Ovary (tissue), 9 donors: Measurements from ENCODE around the gene RPTOR. TPM values are rescaled to one million over a fixed set of nuclear protein-coding genes. Genes with fewer than 3 reads are reported as not detected.

Experiments
- DNase-seq, 5 donors: peaks; one replicate each; pipeline ENCODE4 v3.0.0-alpha.2; 2019 to 2020
- H3K27ac ChIP-seq, 2 donors: fragments of 200-600 bp; one replicate each; pipeline versions ENCODE4 v1.5.1 to v1.8.0; 2019 to 2022
- H3K27me3 ChIP-seq: fragments of 200-600 bp; one replicate; pipeline ENCODE4 v1.8.0; 2022
- H3K36me3 ChIP-seq: fragments of 200-600 bp; sonication (generic); one replicate; pipeline ENCODE4 v1.5.1; 2019
- H3K4me1 ChIP-seq: one replicate; pipeline ENCODE4 v1.8.1; 2013; ENCODE audit warnings: mild to moderate bottlenecking, moderate library complexity; ENCODE audit not compliant: insufficient read depth
- H3K4me3 ChIP-seq: fragments of 200-600 bp; sonication (generic); one replicate; pipeline ENCODE4 v1.5.1; 2017
- H3K9me3 ChIP-seq, 2 donors: fragments of 200-600 bp in 1 of 2; sonication (generic) in 1 of 2; one replicate each; pipeline versions ENCODE4 v1.5.1 to v1.8.1; 2013 to 2019; ENCODE audit warnings: mild to moderate bottlenecking in 1 of 2, moderate library complexity in 1 of 2
- CTCF ChIP-seq, 3 donors: fragments of 450-650 bp in 2 of 3; fragments of 200-600 bp in 1 of 3; IDR thresholded peaks; one replicate each; pipeline versions ENCODE4 v1.5.1 to v1.8.0; 2016 to 2022; ENCODE audit warnings: antibody characterized with exemption in 3 of 3, mild to moderate bottlenecking in 1 of 3
- EP300 ChIP-seq: sonication (generic); formaldehyde crosslinking; IDR thresholded peaks from one replicate; pipeline ENCODE4 v1.6.1; 2017; ENCODE audit warnings: antibody characterized with exemption
- POLR2A ChIP-seq: fragments of 450-650 bp; IDR thresholded peaks from one replicate; pipeline ENCODE4 v1.6.1; 2017; ENCODE audit warnings: antibody characterized with exemption, mild to moderate bottlenecking, moderate library complexity
- WGBS, 3 donors: extraction: QIAGEN DNeasy Blood & Tissue Kit in 1 of 3; methylation state at CpG; one replicate each; pipeline versions ENCODE4 v1.1.5 to v1.1.7; 2013 to 2017; 5-methylcytosine and 5-hydroxymethylcytosine counted together
- intact Hi-C, 4 donors: fragments of 100-400 bp; cut with DNase I; formaldehyde crosslinking; loops; one replicate each; pipeline versions ENCODE4 v1.11.0 to v1.15.1; 2022 to 2023
- polyA plus RNA-seq, 2 donors: library from polyadenylated mRNA; stranded (reverse); fragments of 200-250 nt in 1 of 2; fragments of 350-450 nt in 1 of 2; fragmentation: Illumina TruSeq in 1 of 2; extraction: RNeasy Lipid Tissue Mini Kit (QIAGEN cat#74804) in 1 of 2; gene quantifications; one replicate each; pipeline ENCODE4 v1.2.3, GENCODE V29; 2013 to 2014
- total RNA-seq, 7 donors: library from RNA; depleted of rRNA in 2 of 7; stranded (reverse); fragments of >200 nt in 2 of 7; fragmentation: NEBNext Ultra II Directional in 3 of 7; extraction: Animal tissue kit (Norgen Biotek cat#: 25700) in 3 of 7; gene quantifications; one replicate each; pipeline versions ENCODE4 v1.1.0 to v1.2.4, GENCODE V29; 2016 to 2023
- donor health status: DM: no; HTN: no; CAD: no; lungs with moderate emphysema.
- donor health status: DM: no; HTN: no; CAD: no.
- donor health status: Bipolar disorder and iron deficiency.
- donor health status: DM: yes; HTN: yes; CAD: no.
- donor health status: DM: no; HTN: no; CAD: no.
- donor health status: DM: yes; HTN: yes; CAD: no.

Gene RPTOR
- total and polyA plus RNA-seq, 9 donors, result 11.1 to 41.9 (median 27.9) TPM

DNA sequence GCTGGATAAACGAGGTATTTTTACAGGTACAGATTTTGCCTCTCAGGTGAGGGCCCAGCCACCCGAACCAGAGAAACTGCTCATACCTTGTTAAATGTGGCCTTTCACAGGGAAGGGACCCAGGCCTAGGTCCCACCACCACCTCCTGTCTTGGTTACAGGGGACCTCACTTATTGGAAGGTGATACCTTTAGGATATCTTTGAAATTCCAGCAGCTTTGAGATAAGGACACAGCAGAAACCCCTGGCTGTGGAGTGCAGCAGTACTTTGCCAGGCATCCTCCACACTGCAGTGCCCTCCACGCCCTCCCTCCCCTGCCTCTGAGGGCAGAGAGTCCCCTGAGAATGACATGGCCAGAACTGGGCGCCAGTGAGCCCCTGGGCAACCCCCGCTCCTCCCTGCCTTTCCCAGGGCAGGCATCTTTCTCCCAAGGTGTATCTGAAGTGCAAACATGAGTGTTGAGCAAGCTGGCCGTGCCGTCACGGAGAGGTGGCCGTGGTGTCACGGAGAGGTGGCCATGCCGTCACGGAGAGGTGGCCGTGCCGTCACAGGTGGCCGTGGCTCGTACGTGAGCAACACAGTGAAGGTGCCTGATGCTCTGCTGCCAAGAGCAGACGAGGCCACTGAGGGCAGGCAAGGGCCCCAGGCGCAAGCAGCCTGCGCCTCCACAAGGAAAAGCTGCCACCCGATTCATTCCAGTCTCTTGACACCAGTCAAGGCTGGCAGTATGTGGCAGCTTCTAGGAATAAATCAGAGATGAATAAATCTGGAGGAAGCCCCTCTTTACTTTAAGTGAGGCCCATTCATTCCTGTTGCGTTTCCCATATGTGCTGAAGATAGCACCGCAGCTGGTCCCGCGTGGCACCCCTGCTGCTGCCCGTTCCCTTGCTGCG, 312.5 kb downstream of the RPTOR start:
- H3K4me3 ChIP-seq, result no peak overlapping the region
- no peaks in the 10 kb centered on the region for H3K36me3 ChIP-seq
- H3K4me1 ChIP-seq, result peaks cover 18% of the 10 kb centered on the region
- H3K27me3 ChIP-seq, result no peaks in the 10 kb centered on the region
- TF ChIP-seq POLR2A, result no peak
- no peak for TF ChIP-seq CTCF (IDR thresholded peaks at IDR 0.05)
- no peak for DNase-seq
- 95% methylated on average over 27 of the region's 27 CpGs for WGBS, 3 donors
- H3K9me3 ChIP-seq, result no peaks in the 10 kb centered on the region
- intact Hi-C loops, result loop anchor here in 1 of 4 donors (5.0 kb wide), 2 partner anchors 380 to 430 kb away; partner anchors contain the start of gene NPTX1
- H3K27ac ChIP-seq, result no peak overlapping the region

DNA sequence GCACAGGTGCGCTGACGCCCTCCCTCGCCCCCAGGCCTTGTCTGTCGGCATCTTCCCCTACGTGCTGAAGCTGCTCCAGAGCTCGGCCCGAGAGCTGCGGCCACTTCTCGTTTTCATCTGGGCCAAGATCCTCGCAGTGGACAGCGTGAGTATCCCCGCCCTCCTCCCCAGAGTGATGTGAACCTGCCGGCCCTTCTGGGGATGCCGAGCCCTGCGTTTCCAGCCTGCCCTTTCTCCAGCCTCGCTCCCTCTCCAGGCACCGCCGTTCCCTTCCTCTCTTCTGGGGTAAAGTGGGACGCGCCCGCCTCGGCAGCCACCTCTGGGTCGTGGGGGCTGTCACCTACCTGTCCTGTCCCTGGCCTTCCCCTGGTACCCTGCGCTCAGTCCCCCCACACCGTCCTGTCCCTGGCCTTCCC, 313.1 kb downstream of the RPTOR start:
- no peak for DNase-seq
- peaks cover 18% of the 10 kb centered on the region for H3K4me1 ChIP-seq

DNA sequence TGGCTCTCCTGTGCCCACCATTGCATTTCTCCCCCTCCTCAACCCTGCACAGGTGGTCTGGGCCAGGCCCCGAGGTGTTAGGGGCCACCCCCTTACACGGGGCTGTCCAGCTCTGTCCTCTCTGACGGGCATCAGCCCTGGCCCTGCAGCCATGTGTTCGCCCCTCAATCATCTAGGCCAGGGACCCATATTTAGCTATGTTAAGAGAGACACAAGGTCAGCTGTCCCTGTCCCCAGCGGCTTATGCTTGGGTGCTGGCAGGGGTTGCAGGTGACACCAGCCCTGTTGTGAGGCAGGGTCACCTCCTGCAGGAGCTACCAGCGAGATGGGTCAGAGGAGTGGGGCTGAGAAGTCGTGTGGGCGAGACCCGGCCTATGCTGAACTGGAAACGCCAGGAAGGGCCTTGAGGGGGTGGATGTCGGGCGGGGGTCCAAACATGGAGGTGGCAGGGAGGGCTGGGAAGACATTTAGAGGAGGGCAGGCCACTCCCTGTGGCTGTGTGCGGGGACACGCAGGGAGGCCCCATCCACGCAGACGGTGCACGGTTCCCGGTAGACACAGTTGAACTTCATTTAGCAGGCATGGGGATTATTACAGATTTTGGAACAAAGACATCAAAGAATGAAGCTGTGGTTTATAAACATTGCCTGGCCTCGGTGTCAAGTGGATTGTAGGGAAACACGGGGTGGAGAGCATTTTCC, 313.8 kb downstream of the RPTOR start:
- Histone ChIP-seq H3K36me3 (no peaks in the 10 kb centered on the region), H3K4me3 (no peak overlapping the region), H3K27ac (no peak overlapping the region), H3K9me3 (no peaks in the 10 kb centered on the region), H3K27me3 (no peaks in the 10 kb centered on the region), H3K4me1 (peaks cover 18% of the 10 kb centered on the region)
- intact Hi-C loops, result loop anchor here in 1 of 4 donors (5.0 kb wide), 2 partner anchors 381 to 431 kb away; partner anchors contain the start of gene NPTX1
- 76 to 84% (median 82%) methylated on average over 20 of the region's 20 CpGs for WGBS, 3 donors
- TF ChIP-seq EP300 (no peak), CTCF (IDR thresholded peaks at IDR 0.05) (no peak), POLR2A (no peak)
- no peak for DNase-seq

More for the DNA sequence above, 313.1 kb downstream of the RPTOR start:
- no peak overlapping the region for H3K27ac ChIP-seq
- TF ChIP-seq EP300 (no peak), CTCF (IDR thresholded peaks at IDR 0.05) (no peak), POLR2A (no peak)
- no peak overlapping the region for H3K4me3 ChIP-seq
- no peaks in the 10 kb centered on the region for H3K27me3 ChIP-seq
- WGBS, 3 donors, result 95 to 97% (median 96%) methylated on average over 25 of the region's 25 CpGs
- no peaks in the 10 kb centered on the region for H3K9me3 ChIP-seq
- intact Hi-C loops, result loop anchor here in 1 of 4 donors (5.0 kb wide), 2 partner anchors 380 to 430 kb away; partner anchors contain the start of gene NPTX1
- no peaks in the 10 kb centered on the region for H3K36me3 ChIP-seq
